Stimulated activated CD4-positive, alpha-beta T cell treated with anti-CD3 and anti-CD28 coated beads, Interleukin-2, amount 100 ng/mL, for 24 hours (primary cell): Measurements from ENCODE around the gene SPATA13.
"Not testable (repeated sequence)": the region's sequence is repeated elsewhere in the genome, so short reads cannot be mapped to it uniquely, and the experiment has no call there.

Source experiments
- DNase-seq, 2 donors: peaks; one replicate each; pipeline ENCODE4 v3.0.0-alpha.2; 2020

SPATA13 gene

GRCh38 chr13:24287748-24288287, 127.3 kb downstream of the SPATA13 start:
- DNase-seq = no peak

- DNase-seq = no peak
Observed at GRCh38 chr13:24288870-24289269, 128.3 kb downstream of the SPATA13 start.

- DNase-seq = no peak
Observed at GRCh38 chr13:24290280-24290932, 129.9 kb downstream of the SPATA13 start.

- DNase-seq = no peak
Observed at GRCh38 chr13:24292481-24292880, 132.0 kb downstream of the SPATA13 start.

- no peak for DNase-seq
Observed at GRCh38 chr13:24293746-24294145, 133.2 kb downstream of the SPATA13 start.

GRCh38 chr13:24299488-24300114, 139.1 kb downstream of the SPATA13 start:
- no peak for DNase-seq

GRCh38 chr13:24301434-24301833, 140.9 kb downstream of the SPATA13 start:
- DNase-seq = no peak

GRCh38 chr13:24301911-24302310, 141.4 kb downstream of the SPATA13 start:
- no peak for DNase-seq

- DNase-seq = no peak
Observed at GRCh38 chr13:24304620-24305019, 144.1 kb downstream of the SPATA13 start.

- no peak for DNase-seq
Observed at GRCh38 chr13:24306632-24307031, 146.1 kb downstream of the SPATA13 start.

GRCh38 chr13:24307211-24308067, 146.9 kb downstream of the SPATA13 start:
- DNase-seq = no peak

- DNase-seq = no peak
Observed at GRCh38 chr13:24308068-24308445, 147.5 kb downstream of the SPATA13 start.

- no peak for DNase-seq
Observed at GRCh38 chr13:24308488-24309020, 148.0 kb downstream of the SPATA13 start.

GRCh38 chr13:24309300-24309699, 148.8 kb downstream of the SPATA13 start, which contains the start of gene C1QTNF9:
Gene C1QTNF9, plus strand, starts transcription at chr13:24309580. Its CDS starts 6,424 bp downstream, at chr13:24316004.
- DNase-seq = not testable (repeated sequence)

GRCh38 chr13:24313439-24313838, 152.9 kb downstream of the SPATA13 start:
- DNase-seq = no peak

- not testable (repeated sequence) for DNase-seq
Observed at GRCh38 chr13:24317835-24318234, 157.3 kb downstream of the SPATA13 start.

- not testable (repeated sequence) for DNase-seq
Observed at GRCh38 chr13:24318878-24319277, 158.4 kb downstream of the SPATA13 start.

- not testable (repeated sequence) for DNase-seq
Observed at GRCh38 chr13:24319641-24320040, 159.1 kb downstream of the SPATA13 start.

GRCh38 chr13:24321416-24321815, 160.9 kb downstream of the SPATA13 start:
- not testable (repeated sequence) for DNase-seq

GRCh38 chr13:24322470-24322869, 161.9 kb downstream of the SPATA13 start:
- not testable (repeated sequence) for DNase-seq

- no peak for DNase-seq
Observed at GRCh38 chr13:24323036-24323738, 162.7 kb downstream of the SPATA13 start.

GRCh38 chr13:24323739-24324075, 163.2 kb downstream of the SPATA13 start:
- DNase-seq = no peak
